Measurements from ENCODE around the gene ACACA.

The ACACA gene

DNA sequence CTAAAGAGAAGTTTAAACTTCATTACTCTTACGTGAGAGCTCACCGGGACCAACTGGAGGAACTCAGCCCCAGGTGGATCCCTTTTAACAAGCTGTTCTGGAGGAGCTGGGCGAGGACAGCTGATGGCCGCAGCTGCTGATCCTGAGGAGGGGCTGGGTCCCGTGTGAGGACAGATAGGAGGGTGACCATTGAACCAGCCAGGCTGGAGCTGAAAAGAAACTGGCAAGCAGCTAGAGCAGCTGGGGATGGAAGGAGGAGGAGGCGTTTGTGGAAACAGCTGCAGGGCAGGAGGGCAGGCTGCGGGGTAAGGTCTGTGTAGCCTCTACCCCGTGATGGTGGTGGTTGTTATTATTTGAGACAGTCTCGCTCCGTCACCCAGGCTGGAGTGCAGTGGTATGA lies 338.4 kb downstream of the ACACA start (continued):
- TF ChIP-seq, protein P1, sequence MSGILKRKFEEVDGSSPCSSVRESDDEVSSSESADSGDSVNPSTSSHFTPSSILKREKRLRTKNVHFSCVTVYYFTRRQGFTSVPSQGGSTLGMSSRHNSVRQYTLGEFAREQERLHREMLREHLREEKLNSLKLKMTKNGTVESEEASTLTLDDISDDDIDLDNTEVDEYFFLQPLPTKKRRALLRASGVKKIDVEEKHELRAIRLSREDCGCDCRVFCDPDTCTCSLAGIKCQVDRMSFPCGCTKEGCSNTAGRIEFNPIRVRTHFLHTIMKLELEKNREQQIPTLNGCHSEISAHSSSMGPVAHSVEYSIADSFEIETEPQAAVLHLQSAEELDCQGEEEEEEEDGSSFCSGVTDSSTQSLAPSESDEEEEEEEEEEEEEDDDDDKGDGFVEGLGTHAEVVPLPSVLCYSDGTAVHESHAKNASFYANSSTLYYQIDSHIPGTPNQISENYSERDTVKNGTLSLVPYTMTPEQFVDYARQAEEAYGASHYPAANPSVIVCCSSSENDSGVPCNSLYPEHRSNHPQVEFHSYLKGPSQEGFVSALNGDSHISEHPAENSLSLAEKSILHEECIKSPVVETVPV (CRISPR knock-in tag; IDR thresholded peaks at IDR 0.05): no peak
- TF ChIP-seq ARNTL (CRISPR knock-in tag; IDR thresholded peaks at IDR 0.05; ENCODE audit: borderline replicate concordance, low read depth): no peak

DNA sequence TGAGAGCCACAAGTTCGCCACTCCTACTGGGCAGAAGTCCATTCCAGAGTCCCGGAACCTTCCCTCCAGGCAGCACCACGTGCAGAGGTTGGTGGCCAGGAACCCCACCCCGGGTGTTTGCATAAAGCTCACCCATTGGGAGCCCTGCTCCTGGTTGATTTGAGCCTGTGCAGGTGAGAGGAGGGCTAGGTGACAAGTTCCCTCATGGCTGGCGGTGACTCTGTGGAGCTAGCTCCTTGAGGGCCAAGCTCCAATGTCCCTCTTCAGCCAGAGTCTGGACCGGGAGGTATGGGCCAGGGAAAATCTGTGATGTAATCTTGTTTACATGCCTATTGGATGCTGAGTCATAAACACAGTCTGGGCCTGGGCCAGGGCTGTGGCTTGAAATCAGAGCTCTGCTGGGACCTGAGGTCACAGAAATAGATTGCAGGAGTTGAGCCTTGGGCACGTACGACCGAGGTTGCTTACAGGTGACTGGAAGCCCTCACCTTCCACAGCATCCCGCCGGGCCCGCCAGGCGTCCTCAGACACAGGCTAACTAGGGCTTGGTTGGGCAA lies 339.0 kb downstream of the ACACA start:
- TF ChIP-seq ZFP3 (CRISPR knock-in tag; IDR thresholded peaks at IDR 0.05) (no peak), ZFP30 (CRISPR knock-in tag; IDR thresholded peaks at IDR 0.05) (no peak)
- TF ChIP-seq, protein P2, sequence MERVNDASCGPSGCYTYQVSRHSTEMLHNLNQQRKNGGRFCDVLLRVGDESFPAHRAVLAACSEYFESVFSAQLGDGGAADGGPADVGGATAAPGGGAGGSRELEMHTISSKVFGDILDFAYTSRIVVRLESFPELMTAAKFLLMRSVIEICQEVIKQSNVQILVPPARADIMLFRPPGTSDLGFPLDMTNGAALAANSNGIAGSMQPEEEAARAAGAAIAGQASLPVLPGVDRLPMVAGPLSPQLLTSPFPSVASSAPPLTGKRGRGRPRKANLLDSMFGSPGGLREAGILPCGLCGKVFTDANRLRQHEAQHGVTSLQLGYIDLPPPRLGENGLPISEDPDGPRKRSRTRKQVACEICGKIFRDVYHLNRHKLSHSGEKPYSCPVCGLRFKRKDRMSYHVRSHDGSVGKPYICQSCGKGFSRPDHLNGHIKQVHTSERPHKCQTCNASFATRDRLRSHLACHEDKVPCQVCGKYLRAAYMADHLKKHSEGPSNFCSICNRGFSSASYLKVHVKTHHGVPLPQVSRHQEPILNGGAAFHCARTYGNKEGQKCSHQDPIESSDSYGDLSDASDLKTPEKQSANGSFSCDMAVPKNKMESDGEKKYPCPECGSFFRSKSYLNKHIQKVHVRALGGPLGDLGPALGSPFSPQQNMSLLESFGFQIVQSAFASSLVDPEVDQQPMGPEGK (CRISPR knock-in tag; IDR thresholded peaks at IDR 0.05; ENCODE audit: borderline replicate concordance): no peak
- peak; percentile 96 for ATAC-seq

DNA sequence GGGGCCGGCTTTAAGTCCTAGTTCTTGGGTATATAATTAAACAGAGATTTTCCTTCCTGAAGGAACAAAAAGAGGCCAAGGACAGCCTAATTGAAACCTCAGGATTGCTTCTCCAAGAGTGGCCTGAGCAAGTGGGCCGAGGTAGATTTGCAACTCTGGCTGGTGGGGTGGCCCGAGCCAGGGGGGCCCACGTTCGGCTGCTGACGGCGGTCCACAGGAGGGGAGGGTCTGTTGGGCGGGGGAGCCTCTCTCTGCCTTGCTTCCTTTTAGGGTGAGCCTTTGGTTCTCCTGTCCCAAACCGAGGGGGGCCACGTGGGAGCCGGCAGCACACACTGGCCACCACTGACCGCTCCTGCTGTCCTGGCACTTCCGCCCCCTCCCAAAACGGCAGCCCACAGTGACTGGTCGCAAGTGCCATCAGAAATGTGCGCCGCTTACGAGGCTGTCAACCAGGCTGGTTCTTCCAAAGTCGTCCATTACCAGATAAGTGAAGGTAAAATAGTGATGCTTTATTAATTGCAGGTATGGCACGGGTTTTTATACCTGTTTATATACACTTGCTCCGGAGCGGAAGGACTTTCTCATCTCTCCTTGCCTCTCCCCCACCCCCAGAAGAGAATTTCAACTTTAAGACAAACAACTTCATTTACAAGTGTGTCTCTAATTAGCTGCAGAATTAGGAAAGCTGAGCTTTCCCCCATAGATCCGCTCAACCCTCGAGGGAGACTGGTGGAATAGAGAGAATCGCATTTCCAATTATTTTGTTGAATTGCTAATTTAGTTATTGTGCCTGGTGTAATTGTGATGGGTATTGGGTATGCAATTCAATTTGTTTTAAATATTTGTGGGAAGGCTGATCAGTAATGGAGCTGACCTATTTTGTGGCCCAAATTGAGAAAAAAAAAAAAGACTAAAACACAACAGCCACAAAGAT lies 340.0 kb downstream of the ACACA start:
- no peak for ATAC-seq
- TF ChIP-seq ESRRG (CRISPR knock-in tag; IDR thresholded peaks at IDR 0.05) (no peak), PPARA (CRISPR knock-in tag; IDR thresholded peaks at IDR 0.05; ENCODE audit: borderline replicate concordance) (no peak), ARNTL (CRISPR knock-in tag; IDR thresholded peaks at IDR 0.05; ENCODE audit: borderline replicate concordance, low read depth) (no peak)

DNA sequence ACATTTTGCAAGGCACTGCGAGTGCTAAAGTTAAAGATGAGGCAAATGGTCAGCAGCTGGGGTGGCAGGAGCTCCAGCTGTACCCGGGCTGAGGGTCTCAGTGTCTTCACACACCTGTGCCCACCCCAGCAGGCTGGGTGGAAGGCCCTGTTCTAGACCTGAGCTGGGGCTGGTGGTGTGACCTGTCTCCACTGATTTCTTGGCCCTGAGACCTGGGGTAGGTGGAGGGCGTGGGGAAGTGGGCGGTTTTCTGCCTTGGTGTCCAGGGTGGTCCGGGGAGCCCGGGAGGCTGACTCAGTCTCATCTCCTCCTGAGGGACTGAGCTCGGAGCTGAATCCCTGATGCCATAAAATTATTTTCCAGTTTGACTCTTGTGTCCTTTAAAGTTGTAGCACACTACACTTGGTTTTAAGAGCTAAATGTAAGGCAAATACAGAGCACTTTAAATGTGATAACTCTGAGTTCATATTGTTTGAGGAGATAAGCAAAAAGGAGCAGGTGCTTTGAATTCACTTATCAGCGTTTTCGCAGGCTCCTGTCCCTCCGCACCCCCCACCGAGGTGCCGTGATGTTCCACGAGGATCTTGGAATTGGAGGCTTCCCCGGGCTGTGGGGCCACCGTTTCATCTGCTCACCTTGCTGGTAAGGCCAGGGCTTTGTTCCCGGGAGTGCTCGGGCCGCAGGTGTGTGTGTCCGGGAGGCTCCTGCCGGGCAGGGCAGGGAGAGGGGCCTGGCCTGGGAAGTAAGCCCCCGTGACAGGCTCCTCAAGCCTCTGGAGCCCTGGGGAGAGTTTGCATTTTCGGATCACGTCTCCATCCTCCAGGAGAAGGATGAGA lies 340.9 kb downstream of the ACACA start:
- ATAC-seq: no peak
- TF ChIP-seq, protein P1 (CRISPR knock-in tag; IDR thresholded peaks at IDR 0.05): no peak
- TF ChIP-seq OSR1 (CRISPR knock-in tag; IDR thresholded peaks at IDR 0.05) (no peak), TCF4 (CRISPR knock-in tag; IDR thresholded peaks at IDR 0.05; ENCODE audit: borderline replicate concordance) (no peak), ESRRG (CRISPR knock-in tag; IDR thresholded peaks at IDR 0.05) (no peak), ZNF565 (CRISPR knock-in tag; conservative IDR thresholded peaks at IDR 0.05; ENCODE audit: low read depth) (no peak), ZFP3 (CRISPR knock-in tag; IDR thresholded peaks at IDR 0.05) (no peak), ISL1 (CRISPR knock-in tag; IDR thresholded peaks at IDR 0.05) (no peak), ARNTL (CRISPR knock-in tag; IDR thresholded peaks at IDR 0.05; ENCODE audit: borderline replicate concordance, low read depth) (no peak), ZNF70 (CRISPR knock-in tag; IDR thresholded peaks at IDR 0.05) (no peak), RARB (CRISPR knock-in tag; IDR thresholded peaks at IDR 0.05) (no peak)
- TF ChIP-seq, protein P3, sequence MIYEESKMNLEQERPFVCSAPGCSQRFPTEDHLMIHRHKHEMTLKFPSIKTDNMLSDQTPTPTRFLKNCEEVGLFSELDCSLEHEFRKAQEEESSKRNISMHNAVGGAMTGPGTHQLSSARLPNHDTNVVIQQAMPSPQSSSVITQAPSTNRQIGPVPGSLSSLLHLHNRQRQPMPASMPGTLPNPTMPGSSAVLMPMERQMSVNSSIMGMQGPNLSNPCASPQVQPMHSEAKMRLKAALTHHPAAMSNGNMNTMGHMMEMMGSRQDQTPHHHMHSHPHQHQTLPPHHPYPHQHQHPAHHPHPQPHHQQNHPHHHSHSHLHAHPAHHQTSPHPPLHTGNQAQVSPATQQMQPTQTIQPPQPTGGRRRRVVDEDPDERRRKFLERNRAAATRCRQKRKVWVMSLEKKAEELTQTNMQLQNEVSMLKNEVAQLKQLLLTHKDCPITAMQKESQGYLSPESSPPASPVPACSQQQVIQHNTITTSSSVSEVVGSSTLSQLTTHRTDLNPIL (CRISPR knock-in tag; IDR thresholded peaks at IDR 0.05; ENCODE audit: low read depth): no peak
- TF ChIP-seq, protein P2 (CRISPR knock-in tag; IDR thresholded peaks at IDR 0.05; ENCODE audit: borderline replicate concordance): no peak
- TF ChIP-seq, protein P4, sequence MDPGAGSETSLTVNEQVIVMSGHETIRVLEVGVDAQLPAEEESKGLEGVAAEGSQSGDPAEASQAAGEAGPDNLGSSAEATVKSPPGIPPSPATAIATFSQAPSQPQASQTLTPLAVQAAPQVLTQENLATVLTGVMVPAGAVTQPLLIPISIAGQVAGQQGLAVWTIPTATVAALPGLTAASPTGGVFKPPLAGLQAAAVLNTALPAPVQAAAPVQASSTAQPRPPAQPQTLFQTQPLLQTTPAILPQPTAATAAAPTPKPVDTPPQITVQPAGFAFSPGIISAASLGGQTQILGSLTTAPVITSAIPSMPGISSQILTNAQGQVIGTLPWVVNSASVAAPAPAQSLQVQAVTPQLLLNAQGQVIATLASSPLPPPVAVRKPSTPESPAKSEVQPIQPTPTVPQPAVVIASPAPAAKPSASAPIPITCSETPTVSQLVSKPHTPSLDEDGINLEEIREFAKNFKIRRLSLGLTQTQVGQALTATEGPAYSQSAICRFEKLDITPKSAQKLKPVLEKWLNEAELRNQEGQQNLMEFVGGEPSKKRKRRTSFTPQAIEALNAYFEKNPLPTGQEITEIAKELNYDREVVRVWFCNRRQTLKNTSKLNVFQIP (CRISPR knock-in tag; IDR thresholded peaks at IDR 0.05; ENCODE audit: borderline replicate concordance, low read depth): no peak
